Inflammatory macrophage treated with lipopolysaccharide for 4 hours (primary cell): ENCODE measurements around the gene MESP1.
"Not testable (repeated sequence)": the region's sequence is repeated elsewhere in the genome, so short reads cannot be mapped to it uniquely, and the experiment has no call there.

ENCODE experiments used
- DNase-seq: peaks from one replicate; pipeline ENCODE4 v3.0.0-alpha.2; 2020

Gene MESP1, protein sequence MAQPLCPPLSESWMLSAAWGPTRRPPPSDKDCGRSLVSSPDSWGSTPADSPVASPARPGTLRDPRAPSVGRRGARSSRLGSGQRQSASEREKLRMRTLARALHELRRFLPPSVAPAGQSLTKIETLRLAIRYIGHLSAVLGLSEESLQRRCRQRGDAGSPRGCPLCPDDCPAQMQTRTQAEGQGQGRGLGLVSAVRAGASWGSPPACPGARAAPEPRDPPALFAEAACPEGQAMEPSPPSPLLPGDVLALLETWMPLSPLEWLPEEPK

DNA sequence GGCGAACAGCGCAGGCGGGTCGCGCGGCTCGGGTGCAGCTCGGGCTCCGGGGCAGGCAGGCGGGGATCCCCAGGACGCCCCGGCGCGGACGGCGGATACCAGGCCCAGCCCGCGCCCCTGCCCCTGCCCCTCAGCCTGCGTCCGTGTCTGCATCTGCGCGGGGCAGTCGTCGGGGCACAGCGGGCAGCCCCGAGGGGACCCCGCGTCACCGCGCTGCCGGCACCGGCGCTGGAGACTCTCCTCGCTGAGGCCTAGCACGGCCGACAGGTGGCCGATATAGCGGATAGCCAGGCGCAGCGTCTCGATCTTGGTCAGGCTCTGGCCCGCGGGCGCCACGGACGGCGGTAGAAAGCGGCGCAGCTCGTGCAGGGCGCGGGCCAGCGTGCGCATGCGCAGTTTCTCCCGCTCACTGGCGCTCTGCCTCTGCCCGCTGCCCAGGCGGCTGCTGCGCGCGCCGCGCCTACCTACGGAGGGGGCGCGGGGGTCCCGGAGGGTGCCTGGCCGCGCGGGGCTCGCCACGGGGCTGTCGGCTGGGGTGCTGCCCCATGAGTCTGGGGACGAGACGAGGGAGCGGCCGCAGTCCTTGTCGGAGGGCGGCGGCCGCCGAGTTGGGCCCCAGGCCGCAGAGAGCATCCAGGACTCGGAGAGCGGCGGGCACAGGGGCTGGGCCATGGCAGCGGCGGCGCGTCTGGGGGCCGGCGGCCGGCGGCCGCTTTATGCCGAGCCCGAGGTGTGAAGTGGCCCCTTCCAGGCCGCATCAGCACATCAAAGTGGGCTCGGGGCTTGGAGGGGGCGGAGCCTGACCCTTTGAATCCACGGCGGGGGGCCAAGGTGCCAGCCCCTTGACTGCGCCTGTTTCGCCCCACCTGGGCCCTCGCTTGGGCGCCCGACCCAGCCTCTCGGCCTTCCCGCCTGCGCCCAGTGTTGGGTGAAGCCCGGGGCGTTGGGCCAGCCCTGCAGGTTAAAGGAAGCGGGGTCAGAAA is at the start of gene MESP1:
TSS of gene MESP1 (minus strand) at position 690 of the 983 bp plus-strand sequence. CDS start at position 672, 18 bp downstream.
- peak; percentile 93 for DNase-seq

DNA sequence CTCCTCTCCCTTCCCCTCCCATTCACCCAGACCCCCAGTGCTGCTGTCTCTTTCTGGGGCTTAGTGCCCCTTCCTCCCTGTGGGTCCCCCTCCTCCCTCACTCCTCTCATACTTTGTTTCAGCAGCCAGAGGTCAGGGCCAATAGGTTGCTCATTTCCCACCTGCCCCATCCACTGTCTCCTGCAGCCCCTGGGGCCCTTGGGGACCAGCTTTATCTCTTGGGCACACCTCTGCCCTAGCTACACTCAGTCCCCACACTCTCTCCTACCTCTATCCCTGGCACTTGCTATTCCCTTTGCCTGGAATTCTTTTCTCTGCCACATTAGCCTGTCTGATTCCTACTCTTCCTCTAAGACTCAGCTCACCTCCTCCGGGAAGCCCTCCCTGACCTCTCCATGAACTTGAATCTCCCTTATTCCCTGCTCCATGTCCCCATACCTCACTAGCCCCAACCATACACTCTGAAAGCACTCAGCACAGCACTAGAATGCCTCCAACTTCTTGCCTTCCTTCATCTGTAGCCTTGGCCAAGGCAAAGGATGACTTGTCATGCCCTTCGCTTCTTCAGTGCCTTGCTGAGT is 49.0 kb upstream of the MESP1 start:
- no peak for DNase-seq

DNA sequence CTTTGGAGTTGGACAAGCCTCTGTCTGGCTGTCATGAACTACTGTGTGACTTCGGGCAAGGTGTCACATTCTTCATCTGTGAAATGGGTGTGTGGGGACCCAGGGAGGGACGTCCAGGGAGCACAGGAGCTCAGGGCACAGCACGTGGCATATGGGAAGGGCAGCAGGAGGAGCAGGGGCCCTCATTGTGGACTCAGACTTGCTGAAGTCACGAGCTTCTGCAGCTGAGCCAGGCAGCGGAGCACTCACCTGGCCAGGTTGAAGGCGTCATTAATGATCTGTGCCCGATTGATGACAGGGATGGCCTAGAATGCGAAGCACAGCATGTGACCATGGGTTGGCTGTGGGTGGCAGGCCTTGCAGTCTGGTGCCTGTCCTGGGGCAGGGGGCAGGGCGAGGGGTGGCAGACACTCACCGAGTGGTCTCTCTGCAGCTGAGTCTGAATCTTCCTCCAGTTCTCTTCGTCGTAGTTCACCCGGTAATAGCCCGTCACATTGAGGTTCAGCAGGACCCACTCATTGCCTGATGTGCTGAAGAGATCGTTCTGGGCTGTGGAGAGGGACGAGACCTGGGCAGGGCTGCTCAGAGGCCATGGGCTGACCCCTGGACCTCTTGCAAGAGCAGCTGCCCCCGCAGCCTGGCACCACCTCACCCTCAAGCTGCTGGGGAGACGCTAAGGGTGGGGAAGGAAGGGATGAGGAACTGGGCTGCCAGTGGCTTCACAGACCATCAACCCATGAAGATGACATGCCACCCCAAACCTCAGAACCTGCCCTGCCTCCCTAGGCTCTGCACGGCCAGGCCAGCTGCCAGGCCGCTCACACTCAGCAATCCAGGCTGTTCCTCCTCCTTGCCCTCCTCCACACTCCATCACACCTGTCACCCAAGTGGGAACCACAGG is 48.2 kb upstream of the MESP1 start:
- DNase-seq = no peak

DNA sequence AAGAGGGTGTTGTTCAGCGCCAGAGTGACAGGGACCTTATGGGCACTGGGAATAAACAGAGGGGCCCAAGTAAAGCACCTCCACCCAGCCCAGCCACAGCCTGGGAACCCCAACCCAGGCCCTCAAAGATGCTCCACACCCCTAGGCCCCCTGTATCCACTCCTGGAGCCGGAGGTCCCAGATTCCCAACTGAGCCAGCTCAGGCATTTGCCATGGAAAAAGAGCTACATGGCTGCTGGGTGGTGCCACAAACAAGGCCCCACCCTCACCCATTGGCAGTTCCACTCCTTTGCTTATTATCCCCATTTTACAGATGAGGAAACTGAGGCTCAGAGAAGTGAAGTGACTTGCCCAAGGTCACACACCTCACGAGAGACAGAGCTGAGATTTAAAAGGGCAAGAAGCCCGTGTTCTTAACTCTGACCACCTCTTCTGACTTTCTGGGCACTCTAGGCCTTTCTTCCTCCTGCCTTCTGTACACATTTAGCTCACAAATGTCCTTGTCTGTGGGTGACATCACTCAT is 46.7 kb upstream of the MESP1 start:
- no peak for DNase-seq

DNA sequence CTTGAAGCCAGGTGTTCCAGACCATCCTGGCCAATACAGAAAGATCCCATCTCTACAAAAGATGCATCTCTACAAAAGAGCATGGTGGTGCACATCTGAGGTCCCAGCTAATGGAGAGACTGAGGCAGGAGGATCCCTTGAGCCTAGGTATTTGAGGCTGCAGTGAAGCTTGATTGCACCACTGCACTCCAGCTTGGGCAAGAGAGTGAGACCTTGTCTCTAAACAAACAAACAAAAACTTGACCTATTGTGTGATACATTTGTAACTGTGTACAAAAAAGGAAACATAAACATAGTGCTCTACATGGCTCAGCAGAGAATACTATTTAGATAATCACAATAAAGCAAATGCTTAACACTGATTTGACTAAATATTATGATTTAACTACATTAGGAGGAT is 44.9 kb upstream of the MESP1 start:
- no peak for DNase-seq

DNA sequence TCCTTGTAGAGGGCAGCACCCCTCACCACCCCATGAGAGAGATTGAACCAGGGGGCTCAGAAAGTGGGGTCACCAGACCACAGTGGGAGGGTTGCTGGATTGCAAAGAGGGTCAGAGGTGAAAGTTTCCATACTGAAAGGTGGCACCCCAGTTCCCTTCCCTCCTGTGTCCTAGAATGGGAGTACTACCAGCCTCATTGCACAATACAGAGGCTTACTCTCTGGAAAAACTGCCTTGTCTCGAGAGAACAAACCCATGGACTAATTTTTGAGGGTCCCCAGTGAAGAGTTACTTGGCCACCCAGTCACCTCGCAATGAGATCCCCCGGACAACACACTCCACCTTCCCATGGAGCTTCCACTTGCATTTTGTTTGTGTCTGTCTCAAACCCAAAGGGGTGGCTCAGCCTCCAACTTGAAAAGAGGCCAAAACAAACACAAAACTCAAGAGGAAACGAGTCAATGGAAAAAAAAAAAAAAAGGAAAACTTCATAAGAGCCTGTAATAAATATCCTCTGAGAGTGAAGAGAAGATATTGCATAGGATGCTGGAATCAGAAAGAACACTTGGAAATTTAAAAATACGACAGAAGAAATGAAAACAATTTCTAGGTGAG is 43.7 kb upstream of the MESP1 start:
- DNase-seq = no peak

DNA sequence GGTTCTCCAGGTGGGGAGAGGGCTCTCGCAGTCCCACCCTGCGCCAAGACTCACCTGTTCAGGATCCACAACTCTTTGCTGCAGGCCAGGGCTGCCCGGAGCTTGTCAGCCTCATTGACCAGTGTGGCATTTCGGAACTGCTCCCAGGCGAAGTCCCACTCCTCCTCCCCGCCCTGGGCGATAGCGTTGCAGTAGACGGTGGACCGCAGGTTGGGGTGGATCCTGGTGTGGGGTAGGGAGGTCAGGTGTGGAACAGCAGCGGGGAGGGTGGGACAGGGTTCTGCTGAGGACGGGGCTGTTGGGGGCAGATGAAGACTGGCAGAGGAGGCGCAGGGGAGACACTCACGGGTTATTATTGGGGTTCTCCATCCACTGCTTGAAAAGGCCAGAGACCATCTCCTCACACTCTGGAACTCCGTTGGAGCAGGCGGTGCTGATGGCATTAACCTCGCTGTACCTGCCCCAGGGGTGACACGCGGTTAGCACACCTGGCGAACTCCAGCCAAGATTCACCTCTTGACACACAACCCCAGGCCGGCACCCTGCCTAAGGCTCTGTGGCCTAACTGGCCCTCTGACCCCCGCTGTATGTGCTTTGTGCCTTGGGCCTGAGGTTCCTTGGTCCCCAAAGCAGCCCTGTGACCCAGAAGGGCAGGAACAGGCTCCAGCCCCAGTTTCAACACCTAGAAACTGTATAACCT is 41.2 kb upstream of the MESP1 start:
- DNase-seq = no peak

DNA sequence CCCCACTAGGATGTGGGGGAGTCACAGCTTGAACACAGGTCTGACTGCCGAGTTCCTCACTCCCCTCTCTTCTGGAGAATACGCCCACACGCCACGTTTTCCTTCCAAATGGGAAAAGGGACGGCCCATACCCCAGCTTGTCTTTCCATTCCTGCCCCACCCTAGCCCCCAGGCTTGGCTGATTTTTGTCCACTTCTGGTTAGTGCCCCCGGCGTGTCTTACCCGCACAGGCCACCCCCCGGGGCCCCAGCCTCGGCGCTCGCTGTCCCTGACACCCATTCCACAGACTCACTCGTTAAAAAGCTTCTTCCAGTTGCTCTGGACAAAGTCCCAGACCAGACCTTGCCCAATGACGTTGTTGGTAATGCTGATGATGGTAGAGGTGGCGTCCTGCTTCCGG is 39.6 kb upstream of the MESP1 start:
- DNase-seq = no peak

DNA sequence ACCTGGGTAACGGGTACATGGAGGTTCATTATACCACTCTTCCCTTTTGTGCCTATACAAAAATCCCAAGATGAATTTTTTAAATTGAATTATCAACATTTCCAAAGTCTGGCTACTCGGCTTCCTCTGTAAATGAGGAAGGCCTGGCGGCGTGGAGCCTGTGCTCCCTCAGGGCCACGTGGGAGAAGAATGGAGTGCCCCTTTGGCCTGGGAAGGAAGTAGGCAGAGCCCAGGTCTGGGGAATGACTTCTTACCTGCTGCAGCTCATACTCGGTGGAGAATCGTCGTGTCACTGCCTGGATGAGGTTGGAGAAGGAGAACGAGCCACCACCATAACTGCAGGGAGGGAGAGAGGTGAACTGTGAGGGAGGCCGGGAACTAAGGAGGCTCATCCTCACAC is 39.2 kb upstream of the MESP1 start:
- no peak for DNase-seq

DNA sequence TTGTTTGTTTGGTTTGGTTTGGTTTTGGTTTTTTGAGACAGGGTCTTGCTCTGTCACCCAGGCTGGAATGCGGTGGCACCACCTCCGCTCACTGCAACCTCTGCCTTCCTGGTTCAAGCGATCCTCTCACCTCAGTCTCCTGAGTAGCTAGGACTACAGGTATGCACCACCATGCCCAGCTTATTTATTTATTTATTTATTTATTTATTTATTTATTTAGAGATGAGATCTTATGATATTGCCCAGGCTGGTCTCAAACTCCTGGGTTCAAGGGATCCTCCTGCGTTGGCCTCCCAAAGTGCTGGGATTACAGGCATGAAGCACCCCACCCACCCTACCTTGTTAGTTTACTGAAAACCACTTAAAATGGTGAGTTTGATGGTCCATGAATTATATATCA is 37.5 kb upstream of the MESP1 start:
- not testable (repeated sequence) for DNase-seq

DNA sequence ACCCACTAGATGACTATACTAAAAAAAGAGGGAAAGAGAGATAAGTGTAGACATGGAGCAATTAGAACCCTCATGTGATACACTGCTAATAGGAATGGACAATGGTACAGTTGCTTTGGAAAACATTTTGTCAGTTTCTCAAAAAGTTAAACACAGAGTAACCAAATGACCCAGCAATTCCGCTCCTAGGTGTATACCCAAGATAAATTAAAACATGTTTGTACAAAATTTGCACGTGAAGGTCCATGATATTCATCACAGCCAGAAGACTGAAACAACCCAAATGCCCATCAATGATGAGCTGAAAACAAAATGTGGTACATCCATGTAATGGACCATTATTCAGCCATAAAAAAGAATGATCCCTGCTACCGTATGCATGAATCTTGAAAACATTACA is 36.9 kb upstream of the MESP1 start:
- DNase-seq = no peak

DNA sequence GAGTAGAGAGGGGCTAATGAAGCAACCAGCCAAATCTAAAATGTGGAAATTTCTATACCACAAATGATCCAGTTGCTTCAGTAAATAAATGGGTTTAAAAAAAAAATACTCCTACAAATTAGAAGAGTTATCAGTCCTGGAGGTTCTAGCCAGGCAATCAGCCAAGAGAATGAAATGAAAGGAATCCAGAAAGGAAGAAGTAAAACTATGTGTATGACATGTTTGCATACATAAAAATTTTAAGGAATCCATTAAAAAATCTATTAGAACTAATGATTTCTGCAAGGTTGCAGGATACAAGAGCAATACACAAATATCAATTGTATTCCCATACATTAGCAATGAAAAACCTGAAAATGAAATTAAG is 34.7 kb upstream of the MESP1 start:
- DNase-seq = no peak

DNA sequence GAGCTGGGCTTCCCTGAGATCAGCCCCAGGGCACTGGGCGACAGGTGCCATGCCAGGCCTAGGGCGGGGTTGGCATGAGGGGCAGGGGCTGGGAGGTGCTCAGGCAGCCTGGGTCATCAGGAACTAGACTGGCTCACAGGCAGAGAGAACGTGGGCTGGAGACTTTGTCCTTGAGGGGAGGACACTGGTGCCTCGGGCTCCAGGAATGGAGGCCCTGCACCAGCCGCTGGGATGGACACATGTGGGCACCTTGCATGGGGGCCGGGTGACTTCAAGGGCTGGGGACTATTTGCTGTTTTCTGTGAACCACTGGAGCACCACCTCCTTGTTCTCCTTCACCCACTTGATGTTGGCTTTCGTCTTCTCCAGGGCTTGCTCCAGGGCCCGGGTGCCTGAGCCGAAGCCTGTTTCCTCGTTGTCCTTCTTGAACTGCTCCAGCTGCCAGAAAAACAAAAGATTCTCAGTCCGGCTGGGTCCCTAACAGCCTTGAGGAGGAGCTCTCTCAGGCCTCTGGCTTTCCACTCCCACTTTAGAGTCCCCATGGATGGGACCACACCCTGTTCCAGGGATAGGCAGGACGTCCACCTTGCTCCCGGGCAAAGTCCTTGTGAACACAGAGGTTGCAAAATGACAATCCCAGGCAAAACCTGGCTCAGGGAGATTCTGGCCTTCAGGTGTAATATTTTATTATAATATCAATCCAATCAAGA is 34.2 kb upstream of the MESP1 start:
- no peak for DNase-seq

DNA sequence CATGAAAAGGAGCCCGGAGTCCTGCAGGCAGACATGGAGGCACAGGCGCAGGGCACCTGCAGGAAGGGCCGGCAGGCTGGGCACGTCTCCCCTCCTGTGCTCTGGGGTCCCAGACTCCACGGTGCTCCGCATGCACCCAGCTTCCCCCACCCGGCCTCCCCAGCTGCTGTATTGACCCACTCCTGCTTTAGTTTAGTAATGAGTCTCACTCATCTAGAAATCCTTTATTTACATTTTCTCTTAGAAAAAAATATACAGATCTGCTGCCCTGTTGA is 33.6 kb upstream of the MESP1 start:
- no peak for DNase-seq

DNA sequence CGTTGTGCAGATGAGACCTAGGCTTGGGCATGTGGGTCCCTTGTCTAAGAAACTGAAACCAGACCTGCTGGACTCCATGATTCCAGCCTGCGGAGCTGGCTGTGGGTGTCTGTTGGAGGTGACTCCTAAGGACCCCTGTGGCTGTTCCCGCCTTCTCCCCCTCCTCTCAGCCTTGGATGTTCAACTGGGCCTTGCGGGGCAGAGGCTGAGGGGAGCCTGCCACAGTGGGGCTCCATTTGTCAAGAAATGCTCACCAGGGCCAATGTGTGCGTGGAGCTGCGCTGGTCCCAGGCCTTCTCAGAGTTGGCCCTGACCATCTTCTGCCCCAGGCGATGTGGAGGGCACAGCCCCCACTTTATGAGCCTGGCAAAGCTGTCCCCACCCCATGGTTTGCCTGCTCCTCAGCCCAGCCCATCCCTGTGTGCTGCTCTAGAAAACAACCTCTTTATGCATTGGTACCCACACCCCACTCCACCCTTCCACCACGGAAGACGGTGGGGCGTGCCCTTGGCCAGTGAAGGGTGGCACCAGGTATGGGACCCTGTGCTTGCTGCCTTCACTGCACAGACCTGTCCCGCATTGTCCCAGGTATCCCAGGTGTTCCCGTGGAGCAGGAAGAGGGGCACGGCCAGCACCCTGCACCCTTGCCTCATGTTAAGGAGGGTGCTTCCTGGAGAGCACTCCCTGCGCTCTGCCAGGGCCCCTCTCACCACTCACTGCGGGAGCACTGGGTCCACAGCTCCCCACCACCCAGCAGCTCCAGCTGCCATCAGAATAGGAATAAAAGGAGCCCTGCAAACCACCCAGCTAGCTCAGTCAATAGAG is 33.0 kb upstream of the MESP1 start:
- no peak for DNase-seq

DNA sequence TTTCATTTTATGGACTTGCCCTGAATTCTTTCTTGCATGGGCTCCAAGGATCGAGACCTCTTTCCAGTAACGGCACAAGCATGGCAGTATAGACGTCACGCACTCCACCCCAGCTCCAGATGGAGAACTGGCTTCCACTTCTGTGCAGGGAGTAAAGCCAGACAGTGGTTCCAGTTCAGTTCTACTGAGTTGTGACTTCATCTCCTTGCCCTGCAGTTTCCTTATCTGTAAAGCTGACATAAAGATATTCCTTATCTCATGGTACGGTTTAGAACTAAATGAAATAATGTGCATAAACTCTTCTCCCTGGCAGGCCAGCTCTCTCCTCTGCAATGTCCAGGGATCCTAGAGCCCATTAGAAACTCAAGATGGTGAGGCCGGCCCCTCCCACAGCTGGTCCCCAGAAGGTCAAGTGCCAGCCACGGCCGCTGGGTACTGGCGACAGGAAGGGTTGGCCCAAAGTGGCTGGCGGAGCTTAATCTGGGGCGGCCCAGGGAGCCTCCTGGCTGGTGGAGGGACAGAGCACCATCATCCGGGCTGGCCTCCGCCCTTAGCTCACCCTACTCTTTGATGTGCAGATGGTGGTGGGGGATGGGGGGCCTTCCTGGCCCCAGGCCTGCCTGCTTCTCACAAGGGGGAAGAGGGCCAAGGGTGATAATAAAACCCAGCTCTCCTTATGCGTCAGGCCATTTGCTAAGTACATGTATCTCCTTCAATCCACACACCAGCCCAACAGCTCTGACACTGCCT is 32.2 kb upstream of the MESP1 start:
- peak; percentile 19 for DNase-seq

DNA sequence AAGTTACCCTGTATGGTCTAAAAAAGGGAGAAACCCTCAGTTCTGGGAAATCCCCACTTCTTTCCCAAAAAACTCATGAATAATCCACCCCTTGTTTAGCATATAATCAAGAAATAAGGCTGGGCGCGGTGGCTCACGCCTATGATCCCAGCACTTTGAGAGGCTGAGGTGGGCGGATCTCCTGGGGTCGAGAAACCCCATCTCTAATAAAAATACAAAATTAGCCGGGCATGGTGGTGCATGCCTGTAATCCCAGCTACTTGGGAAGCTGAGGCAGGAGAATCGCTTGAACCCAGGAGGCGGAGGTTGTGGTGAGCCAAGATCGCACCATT is 31.5 kb upstream of the MESP1 start:
- not testable (repeated sequence) for DNase-seq

DNA sequence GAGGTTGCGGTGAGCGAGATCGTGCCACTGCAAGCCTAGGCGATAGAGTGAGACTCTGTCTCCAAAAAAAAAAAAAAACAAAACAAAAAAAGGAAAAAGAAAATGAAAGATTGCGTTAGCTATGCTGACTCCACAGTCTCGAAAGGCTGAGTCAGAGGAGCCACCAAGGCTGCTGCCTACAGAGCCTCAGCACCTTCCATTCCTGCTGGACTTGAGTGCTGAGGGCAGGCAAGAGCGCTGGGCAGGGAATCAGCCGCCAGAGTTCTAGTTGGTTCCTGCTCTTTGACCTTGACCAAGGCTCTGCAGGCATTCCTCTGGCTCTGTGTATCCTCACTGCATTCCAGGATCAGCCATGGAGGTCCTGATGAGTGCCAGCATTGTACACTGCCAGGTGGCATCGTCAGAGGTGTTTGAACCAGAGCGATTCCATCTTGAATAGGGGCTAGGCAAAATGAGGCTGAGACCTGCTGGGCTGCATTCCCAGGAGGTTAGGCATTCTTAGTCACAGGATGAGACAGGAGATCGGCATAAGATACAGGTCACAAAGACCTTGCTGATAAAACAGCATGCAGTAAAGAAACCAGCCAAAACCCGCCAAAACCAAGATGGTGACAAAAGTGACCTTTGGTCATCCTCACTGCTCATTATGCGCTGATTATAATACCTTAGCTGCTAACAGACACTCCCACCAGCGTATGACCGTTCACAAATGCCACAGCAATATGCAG is 31.0 kb upstream of the MESP1 start:
- peak; percentile 97 for DNase-seq

DNA sequence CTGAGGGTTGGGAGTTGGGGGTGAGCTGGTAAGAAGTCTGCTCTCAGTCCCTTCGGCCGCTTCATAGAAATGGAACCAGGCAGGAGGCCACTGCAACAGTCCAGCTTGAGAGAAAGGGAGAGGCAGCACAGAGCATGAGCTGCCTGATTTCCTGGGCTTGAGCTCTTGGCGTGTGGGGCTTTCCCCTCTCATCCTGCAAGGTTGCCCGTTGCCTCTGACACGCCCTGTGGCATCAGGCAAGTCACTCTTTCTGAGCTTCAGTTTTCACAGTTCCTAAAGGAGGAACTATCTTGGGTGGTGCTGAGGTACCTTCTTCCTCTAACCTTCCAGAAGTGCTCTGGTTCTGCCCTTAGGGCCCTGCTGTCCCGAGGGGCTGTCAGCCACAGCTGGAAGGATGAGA is 30.0 kb upstream of the MESP1 start:
- peak; percentile 96 for DNase-seq
